Right lobe of liver (tissue), 4 donors: Measurements from ENCODE around the gene DCUN1D3.

Experiments
- CTCF ChIP-seq, 4 donors: fragments of 200-600 bp in 3 of 4; fragments of 450-650 bp in 1 of 4; IDR thresholded peaks; one replicate each; pipeline versions ENCODE4 v1.5.1 to v1.8.0; 2016 to 2022; ENCODE audit warnings: antibody characterized with exemption in 4 of 4, mild to moderate bottlenecking in 2 of 4
- POLR2A ChIP-seq: fragments of 450-650 bp; IDR thresholded peaks from one replicate; pipeline ENCODE4 v1.6.1; 2017; ENCODE audit warnings: antibody characterized with exemption, mild to moderate bottlenecking
- donor health status: DM: no; HTN: no; CAD: no.
- donor health status: DM: no; HTN: no; CAD: no.
- donor health status: DM: no; HTN: yes; CAD: no.

DNA sequence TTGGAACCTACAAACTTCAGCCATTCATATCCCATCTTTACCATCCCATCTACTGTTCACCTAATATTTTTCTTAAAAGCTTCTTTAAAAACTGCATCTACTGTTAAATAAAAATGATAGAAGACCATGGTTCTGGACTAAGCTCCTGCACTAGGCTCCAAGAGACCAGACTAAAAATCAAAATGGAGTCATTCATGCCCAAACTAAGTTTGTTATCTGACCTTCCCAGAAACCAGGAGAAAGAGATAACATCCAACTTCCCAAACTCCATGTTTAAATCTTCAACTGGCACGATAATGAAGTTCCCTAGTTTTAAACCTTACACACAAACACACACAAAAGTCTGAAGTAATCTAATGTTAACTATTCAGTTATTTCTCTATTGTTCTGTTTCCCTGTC lies 13.8 kb downstream of the DCUN1D3 start:
- TF ChIP-seq CTCF (IDR thresholded peaks at IDR 0.05) (no peak), POLR2A (no peak)
